ENCODE data around the gene SLC38A8.

Gene SLC38A8

GRCh38 chr16:84042308-84042878 lies at the start of gene SLC38A8:
SLC38A8 (minus strand) TSS chr16:84042795; CDS start chr16:84042157, 638 bp downstream.
- DNase-seq (ENCODE audit: low read depth in 1 of 2, low spot score in 1 of 2) = no peak

GRCh38 chr16:84091460-84091859 lies 48.9 kb upstream of the SLC38A8 start:
- no peak for DNase-seq (ENCODE audit: low read depth in 1 of 2, low spot score in 1 of 2)

- no peak for DNase-seq (ENCODE audit: low read depth in 1 of 2, low spot score in 1 of 2)
These were observed 47.6 kb upstream of the SLC38A8 start for GRCh38 chr16:84090211-84090610.

GRCh38 chr16:84088695-84089395 lies 46.2 kb upstream of the SLC38A8 start:
- peak; percentile 13 to 22 for DNase-seq (ENCODE audit: low read depth in 1 of 2, low spot score in 1 of 2)

GRCh38 chr16:84087466-84088151 lies 45.0 kb upstream of the SLC38A8 start:
- DNase-seq (ENCODE audit: low read depth in 1 of 2, low spot score in 1 of 2) = no peak

- DNase-seq (ENCODE audit: low read depth in 1 of 2, low spot score in 1 of 2) = no peak
These were observed 44.4 kb upstream of the SLC38A8 start for GRCh38 chr16:84087001-84087400.

GRCh38 chr16:84086341-84086740 lies 43.7 kb upstream of the SLC38A8 start:
- DNase-seq (ENCODE audit: low read depth in 1 of 2, low spot score in 1 of 2) = no peak

GRCh38 chr16:84085773-84086172 lies 43.2 kb upstream of the SLC38A8 start:
- no peak for DNase-seq (ENCODE audit: low read depth in 1 of 2, low spot score in 1 of 2)

GRCh38 chr16:84085271-84085667 lies 42.7 kb upstream of the SLC38A8 start:
- no peak for DNase-seq (ENCODE audit: low read depth in 1 of 2, low spot score in 1 of 2)

- DNase-seq (ENCODE audit: low read depth in 1 of 2, low spot score in 1 of 2) = peak; percentile 31 to 38
These were observed 42.1 kb upstream of the SLC38A8 start for GRCh38 chr16:84084570-84085270.

GRCh38 chr16:84082835-84083569 lies 40.4 kb upstream of the SLC38A8 start:
- DNase-seq (ENCODE audit: low read depth in 1 of 2, low spot score in 1 of 2) = no peak

GRCh38 chr16:84082110-84082509 lies 39.5 kb upstream of the SLC38A8 start:
- DNase-seq (ENCODE audit: low read depth in 1 of 2, low spot score in 1 of 2) = no peak

- no peak for DNase-seq (ENCODE audit: low read depth in 1 of 2, low spot score in 1 of 2)
These were observed 38.9 kb upstream of the SLC38A8 start for GRCh38 chr16:84081446-84081989.

- no peak for DNase-seq (ENCODE audit: low read depth in 1 of 2, low spot score in 1 of 2)
These were observed 38.2 kb upstream of the SLC38A8 start for GRCh38 chr16:84080813-84081212.

- DNase-seq (ENCODE audit: low read depth in 1 of 2, low spot score in 1 of 2) = no peak
These were observed 37.8 kb upstream of the SLC38A8 start for GRCh38 chr16:84080378-84080777.

GRCh38 chr16:84079664-84080063 lies 37.1 kb upstream of the SLC38A8 start:
- DNase-seq (ENCODE audit: low read depth in 1 of 2, low spot score in 1 of 2) = no peak

GRCh38 chr16:84075376-84075775 lies 32.8 kb upstream of the SLC38A8 start:
- DNase-seq (ENCODE audit: low read depth in 1 of 2, low spot score in 1 of 2) = no peak

- DNase-seq (ENCODE audit: low read depth in 1 of 2, low spot score in 1 of 2) = no peak
These were observed 32.1 kb upstream of the SLC38A8 start for GRCh38 chr16:84074721-84075120.

- no peak for DNase-seq (ENCODE audit: low read depth in 1 of 2, low spot score in 1 of 2)
These were observed 29.4 kb upstream of the SLC38A8 start for GRCh38 chr16:84072014-84072413.

- no peak for DNase-seq (ENCODE audit: low read depth in 1 of 2, low spot score in 1 of 2)
These were observed 28.5 kb upstream of the SLC38A8 start for GRCh38 chr16:84071121-84071520.

GRCh38 chr16:84069540-84069939 lies 26.9 kb upstream of the SLC38A8 start:
- DNase-seq (ENCODE audit: low read depth in 1 of 2, low spot score in 1 of 2) = no peak

Data from stimulated activated CD4-positive, alpha-beta T cell treated with anti-CD3 and anti-CD28 coated beads, Interleukin-15, amount 100 ng/mL, for 1 hour (primary cell).